Measurements from ENCODE around the gene SALL3. TPM values are rescaled to one million over a fixed set of nuclear protein-coding genes. Genes with fewer than 3 reads are reported as not detected.

The SALL3 gene
- polyA plus RNA-seq, 3 donors, result 9.8 to 13.8 (median 11.5) TPM

DNA sequence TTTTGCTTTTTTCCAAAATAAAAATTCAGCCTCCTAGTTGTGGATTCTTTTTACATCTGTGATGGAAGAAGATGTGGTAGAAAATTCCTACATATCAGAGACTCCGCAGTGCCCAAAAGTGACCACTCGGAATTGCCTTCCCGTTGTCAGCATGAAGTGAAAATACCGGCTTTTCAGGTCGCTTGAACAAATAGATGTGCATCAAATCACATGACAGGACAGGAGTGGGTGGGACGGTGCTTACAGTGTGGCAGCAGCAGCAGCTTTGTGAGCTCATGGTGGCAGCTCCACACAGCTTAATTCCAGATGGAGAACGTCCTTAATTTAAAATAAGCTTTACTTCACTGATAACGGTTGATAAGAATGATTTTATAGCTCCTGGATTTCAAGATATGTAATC is 20.3 kb downstream of the SALL3 start:
- no peak for DNase-seq

GRCh38 chr18:79000997-79001396 is 21.4 kb downstream of the SALL3 start:
- DNase-seq, result no peak

- no peak for DNase-seq
Measured at GRCh38 chr18:79005653-79006052, 26.0 kb downstream of the SALL3 start.

DNA sequence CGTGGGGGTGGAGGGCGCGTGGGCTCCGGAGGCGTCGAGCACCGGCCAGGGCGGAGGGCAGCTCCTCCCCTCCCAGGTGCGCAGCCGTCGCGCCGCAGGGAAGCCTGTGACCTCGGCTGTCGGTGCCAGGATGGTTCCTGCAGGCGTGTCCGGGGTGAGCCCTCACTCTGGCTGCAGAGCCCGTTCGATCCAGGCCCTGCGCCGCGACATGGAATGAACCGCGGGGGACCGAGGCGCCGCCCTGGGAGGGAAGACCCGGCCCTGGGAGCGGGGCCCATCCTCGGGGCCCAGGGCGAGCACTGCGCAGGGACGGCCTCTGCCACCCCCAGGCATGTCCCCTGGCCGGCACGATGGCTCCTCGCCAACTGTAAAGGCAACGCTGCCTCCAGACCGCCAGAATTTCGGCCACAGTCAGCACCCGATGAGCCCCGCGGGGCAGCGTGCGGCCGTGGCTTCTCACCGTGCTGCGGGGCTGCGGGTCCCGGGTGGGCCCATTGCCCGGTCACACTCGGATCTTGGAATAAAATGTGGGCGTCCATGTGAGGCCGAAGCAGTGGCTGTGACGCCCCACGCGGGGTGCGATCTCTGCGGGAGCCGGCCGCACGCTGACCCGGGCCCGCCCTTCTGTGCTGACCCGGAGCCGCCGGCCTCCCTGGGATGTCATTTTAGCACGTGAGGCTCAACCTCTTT is 26.6 kb downstream of the SALL3 start:
- DNase-seq, result no peak

DNA sequence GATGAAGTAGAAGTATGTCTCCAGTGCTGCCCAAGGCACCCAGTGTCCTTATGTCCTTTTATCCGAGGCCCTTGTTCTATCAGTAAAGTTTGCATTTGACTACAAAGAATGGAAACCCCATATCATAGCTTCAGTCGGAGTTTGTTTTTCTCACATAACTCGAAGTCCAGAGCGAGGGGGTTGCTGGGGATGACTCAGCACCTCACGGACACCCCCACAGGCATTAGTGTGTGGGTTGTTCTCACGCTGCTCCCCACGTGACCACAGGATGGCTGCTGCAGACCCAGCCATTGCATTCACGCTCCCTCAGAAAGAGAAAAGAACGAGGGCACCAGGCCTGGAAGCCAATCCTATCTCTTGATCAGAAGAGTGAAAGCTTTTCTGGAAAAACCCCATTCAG is 27.8 kb downstream of the SALL3 start:
- no peak for DNase-seq

GRCh38 chr18:79008356-79008940 is 28.8 kb downstream of the SALL3 start:
- DNase-seq, result no peak

DNA sequence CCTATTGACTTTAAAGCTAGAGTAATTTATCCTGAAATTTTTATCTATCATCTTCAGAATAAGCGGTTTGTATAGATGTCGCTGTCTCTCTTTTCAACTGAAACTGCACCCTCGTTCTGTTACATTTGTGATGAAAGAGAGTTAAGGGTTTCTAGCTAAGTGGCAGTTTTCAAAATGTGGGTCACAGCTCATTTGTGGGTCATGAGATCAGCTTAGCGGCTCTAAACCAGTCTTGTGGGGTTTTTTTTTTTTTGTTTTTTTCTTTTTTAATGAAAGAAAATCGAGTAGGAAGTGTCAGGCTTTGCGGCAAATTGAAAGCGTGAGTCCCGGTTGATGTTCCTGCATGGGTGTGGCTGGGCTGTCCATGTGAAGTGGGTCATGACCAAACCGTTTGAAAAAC is 31.2 kb downstream of the SALL3 start:
- no peak for DNase-seq

- no peak for DNase-seq
Measured at GRCh38 chr18:79011300-79011870, 31.8 kb downstream of the SALL3 start.

- DNase-seq, result no peak
Measured at GRCh38 chr18:79013869-79014268, 34.3 kb downstream of the SALL3 start.

GRCh38 chr18:79018911-79019310 is 39.3 kb downstream of the SALL3 start:
- no peak for DNase-seq

- no peak for DNase-seq
Measured at GRCh38 chr18:79019881-79020280, 40.3 kb downstream of the SALL3 start.

GRCh38 chr18:79022603-79023002 is 43.0 kb downstream of the SALL3 start:
- no peak for DNase-seq

DNA sequence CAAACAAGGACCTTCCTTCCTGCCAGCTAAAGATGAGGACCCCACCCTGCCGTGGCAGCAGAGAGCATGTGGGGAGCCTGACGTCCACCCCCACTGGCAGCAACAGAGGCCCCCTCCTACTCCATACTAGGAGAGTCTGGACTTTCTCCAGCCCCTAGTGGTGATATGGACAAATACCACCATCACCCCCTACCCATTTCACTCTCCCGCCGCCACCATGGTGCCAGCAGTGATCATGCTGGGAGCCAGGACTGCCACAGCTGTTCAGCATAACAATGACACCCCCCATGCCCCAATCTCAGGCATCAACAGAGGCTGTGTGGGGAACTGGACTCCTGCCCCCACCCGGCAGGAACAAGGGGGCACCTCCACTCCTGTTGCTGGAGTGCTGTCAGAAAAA is 46.9 kb downstream of the SALL3 start:
- DNase-seq, result no peak

DNA sequence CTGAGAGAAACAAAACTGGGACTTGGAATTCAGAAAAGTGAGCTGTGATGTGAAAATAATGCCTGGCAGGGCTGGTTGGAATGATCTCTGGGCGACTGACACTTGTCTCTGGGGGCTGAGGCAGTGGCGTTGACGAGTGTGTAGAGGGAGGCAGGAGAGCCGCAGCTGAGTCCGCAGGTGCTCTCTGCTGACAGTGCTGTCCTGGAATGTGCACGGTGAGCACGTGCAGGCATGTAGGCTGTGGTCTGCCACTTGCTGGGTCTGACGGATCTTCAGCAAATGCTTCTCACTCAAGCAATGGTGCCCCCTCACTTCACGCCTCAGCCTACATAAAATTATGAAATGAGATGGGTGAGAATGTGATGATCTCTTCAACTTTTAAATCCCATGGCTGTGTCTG is 51.1 kb downstream of the SALL3 start:
- DNase-seq, result no peak

DNA sequence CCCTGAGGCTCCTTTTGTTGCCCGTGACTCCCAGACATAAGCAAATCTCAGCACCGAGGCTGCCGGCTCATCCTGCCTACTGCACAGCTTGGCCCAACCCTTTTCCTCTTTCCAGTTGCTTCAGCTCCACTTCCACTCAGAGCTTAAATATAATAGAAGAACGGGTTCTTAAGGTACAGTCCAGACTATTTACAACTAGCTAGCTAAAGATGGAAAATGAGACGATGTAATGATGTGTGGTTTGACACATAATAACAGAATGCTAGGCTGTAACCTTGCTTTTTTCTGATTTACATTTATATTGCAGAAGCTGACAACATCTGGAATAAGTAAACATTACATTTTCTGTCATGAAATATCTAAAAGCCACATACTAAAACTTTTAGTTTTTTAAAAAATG is 62.7 kb downstream of the SALL3 start:
- no peak for DNase-seq

DNA sequence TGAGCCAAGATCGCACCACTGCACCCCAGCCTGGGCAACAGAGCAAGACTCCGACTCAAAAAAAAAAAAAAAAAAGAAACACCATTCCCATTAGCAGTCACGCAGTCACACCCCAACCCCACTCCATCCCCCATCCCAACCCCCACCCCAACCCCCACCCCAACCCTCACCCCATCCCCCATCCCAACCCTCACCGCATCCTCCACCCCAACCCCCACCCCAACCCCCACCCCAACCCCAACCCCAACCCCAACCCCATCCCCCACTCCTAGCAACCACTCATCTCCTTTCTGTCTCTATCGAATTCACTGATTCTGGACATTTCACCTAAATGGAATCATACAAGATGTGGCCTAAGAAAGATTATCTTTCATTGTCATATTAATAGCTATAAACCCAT is 63.7 kb downstream of the SALL3 start:
- DNase-seq, result no peak

DNA sequence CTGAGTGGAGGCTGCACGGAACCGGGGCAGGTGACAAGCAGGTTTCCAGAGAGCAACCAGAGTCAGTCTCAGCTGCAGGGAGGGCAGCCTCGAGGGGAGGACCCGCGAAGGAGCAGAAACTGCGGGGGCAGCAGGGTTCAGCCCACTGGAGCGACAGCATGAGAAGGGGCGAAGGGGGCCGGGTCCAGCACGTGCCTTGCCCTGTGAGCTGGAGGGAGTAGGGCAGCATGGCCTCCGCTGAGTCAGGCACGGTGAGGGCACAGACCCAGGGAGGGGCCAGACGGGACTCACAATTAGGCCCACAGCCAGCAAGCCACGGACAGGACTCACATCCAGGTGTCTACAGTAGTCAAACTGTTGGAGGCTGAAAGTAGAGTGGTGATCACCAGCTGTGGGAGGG is 66.9 kb downstream of the SALL3 start:
- DNase-seq, result no peak

DNA sequence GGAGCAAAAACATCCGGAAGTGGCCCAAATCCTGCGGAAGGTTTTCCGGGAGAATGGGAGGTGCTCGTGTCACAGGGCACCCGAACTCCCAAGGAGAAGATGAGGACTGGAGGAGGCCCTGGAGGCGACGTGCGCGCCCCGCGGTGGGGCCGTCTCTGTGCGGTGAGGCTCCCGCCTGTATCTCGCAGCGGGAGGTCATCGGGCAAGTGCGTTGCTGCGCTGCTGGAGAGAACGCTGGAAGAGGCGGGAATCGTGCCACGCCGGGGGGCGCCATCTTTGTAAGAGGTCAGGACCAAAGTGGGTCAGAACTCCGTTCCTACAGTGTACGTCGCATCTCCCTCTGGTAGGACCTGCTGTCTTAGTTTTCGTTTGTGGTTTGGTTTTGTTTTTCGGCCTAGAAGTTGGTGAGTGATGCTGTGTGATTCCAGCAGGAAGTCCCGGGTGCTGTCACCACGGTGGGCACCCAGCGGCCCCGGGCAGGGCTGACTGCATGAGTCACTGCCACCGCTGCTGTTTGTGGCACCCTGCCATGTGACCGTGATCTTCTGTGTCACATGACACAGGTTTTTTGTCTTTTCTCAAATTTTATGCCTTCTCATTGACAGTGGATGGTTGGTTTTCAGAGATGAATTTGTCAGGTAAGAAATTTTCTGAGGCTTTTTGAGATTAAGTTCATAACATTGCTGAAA is 68.1 kb downstream of the SALL3 start:
- DNase-seq, result no peak

DNA sequence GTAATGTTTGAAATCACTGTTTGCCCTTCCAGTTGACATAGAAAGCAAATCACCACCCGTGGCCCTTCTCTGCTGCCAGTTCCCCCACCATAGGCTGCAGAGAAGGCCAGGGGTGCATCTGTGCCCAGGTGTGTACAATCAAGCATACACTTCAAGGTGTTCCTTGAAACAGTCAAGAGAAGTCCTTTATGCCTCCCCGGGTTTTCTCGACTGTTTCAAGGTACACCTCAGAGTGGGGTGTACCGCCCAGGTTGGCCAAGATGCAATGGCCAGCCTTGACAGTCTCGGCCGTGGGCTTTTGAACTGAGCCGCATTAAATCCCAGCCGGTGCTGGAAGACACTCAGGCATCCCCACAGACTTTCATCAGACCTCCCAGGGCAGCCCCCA is 68.6 kb downstream of the SALL3 start:
- DNase-seq, result no peak

DNA sequence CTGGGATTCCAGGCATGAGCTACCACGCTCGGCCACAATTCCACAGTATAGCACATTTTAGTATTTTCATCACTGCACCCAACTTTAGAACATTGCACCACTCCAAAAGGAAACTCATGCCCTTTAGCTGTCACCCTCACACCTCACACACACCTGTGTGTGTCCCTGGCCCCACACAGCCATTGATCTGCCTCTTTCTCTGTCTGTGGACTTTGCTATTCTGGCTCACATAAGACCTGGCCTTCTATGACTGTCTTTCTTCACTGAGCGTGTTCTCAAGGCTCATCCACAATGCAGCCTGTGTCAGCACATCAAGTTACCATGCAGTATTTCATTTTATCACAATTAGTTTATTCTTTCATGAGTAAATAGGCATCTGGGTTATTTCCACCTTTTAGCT is 69.9 kb downstream of the SALL3 start:
- no peak for DNase-seq

All from renal pelvis (tissue), 4 donors.